Measurements from ENCODE around the gene CTDNEP1.

GRCh38 chr17:7266784-7267183 lies 15.2 kb upstream of the CTDNEP1 start:
- TF ChIP-seq CTCF (IDR thresholded peaks at IDR 0.05; ENCODE audit: insufficient read depth, low read length, poor library complexity, severe bottlenecking): no peak
- TF ChIP-seq EZH2phosphoT487 (conservative IDR thresholded peaks at IDR 0.05; ENCODE audit: low read length): no peak
